Stimulated activated CD4-positive, alpha-beta T cell treated with anti-CD3 and anti-CD28 coated beads, Interleukin-4, amount 100 ng/mL, for 48 hours (primary cell): ENCODE data around the gene PRKCA.

Experiments
- DNase-seq, 2 donors: peaks; one replicate each; pipeline ENCODE4 v3.0.0-alpha.2; 2020; ENCODE audit warnings: low read depth in 2 of 2

Gene PRKCA

DNA sequence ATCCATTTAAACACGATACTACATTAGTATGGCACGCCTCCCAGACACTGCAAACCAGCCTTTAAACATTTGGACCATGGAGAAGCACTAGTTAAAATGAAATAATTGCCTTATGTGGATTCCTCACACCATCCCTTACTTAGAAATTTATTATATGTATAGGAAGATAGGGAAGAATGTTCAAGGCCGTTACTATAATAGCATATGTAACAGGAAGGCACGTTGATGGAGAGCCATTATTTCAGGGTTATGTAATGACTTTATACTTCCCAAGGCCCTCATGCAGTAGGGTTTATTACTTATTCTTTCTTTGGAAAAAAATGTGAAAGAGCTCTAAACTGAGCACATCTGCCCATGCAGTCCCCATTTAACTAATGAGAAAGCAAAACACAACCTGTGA lies 435.9 kb downstream of the PRKCA start:
- no peak for DNase-seq

DNA sequence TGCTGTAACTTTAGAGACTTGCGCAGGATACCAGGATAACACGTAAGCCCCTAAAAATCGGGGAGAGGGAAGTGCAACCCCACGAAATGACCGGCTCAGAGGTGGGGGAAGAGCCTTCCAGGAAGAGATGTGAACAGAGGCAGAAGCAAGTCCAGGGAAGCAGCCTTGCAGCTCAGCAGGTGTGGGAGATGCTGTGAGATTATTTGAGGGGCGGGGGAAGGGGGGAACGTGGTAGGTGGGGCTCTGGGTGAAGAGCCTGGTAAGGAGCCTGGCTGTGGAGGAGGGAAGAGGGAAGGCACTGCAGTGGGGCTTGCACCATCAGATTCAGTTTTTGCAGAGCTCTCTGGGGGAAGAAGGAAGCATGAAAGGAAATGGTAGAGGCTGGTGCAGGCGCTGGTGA lies 437.1 kb downstream of the PRKCA start:
- no peak for DNase-seq

DNA sequence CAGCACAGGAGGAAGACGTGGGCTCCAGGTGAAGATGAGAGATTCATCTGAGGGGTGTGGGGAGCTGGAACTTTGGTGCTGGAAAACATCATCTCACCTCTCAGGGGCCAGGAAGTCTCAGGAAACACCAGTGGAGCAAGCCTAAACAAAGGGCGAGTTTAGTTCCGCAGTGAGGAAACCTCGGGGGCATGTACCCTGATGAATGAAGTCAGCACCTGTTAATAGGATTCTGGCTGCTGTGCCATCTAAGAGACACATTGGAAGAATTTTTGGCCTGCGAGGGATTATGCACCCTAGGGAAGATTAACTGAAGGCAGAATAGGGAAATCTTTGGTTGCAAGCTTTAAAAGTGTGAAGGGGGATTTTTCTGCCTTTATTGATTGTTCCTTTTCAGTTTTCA lies 437.8 kb downstream of the PRKCA start:
- DNase-seq, result no peak

DNA sequence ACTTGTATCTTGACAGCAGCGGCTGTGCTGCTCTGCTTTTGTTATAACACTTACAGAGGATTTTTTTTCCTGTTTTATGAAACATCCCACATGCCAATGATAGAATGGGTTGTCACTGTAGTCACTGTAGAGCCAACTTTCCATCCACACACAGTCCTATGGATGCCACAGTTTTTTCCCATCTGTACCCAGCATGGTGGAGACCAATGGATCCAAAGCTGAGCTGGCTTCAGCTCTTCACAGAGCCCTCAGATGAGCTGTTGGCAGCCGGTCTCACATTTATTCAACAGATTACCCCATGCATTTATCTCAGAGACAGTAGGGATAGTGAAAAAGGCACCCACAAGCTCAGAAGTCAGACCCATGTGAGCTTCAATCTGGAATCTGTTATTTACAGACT lies 441.1 kb downstream of the PRKCA start:
- no peak for DNase-seq

DNA sequence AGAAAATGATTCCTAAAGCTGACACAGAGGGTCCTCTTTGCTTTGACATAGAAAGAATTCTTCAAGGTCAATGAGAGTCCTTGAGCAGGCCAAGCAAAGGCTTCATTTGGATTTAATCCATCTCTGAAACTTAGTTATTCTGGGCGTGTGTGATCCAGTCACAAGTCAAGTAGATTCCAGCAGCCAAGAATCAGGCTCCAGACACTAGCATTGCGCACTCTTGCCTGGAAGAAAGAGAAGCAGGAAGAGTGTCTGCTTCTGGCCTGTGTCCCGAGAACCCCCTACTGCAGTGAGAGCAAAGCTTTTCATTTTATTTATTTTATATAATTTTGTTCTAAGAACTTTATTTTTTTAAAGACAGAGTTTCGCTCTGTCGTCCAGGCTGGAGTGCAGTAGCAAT lies 444.3 kb downstream of the PRKCA start:
- no peak for DNase-seq

DNA sequence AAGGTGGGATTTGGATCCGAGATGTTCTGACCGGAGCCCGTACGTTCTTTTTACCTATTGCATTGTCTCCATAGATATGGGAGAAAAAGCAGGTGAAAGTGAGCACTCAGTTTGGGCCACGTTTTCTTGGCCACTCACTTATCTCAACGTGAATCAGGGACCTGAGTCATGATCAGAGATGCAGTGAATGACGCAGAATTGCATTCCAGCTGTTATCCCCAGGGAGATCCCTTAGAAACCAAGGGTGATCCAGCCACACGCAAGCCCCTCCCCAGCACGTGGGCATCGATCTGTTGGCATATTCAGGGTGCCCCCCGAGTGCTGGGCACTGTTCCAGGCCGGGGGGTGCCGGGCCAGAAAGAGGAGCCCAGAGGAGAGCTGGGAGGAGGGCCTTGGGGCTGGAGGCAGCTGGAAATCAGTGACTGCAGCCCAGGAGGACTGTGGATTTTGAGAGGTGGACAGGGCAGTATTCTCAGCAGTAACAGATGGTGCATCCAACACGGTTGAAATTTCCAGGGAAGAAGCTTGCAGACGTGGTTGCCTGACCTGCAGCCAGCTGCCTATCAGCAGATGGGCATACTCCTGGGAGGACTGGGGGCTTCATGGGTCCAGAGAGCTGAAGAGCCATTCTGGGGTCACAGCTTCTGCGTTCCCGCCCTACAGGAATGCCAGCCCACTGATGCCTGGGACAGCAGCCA lies 445.3 kb downstream of the PRKCA start:
- DNase-seq, result no peak

DNA sequence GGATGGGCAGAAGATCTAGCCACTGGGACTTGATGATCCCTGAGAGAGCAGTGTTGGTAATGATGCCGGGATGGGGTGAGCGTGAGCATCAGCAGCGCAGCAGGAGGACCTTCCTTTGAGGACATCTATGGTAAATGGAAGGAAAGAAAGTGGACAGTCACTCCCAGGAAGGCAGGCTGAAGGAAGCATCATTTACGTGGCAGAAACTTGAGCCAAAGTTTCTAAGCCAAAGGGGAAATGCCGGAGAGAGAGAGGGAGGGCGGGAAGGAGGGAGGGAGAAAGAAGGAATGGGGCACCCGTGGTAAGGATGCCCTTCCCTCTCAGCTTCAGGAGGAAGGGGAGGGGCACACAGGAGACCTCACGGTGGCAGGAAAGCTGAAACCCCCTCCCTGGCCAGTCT lies 446.2 kb downstream of the PRKCA start:
- DNase-seq, result no peak

DNA sequence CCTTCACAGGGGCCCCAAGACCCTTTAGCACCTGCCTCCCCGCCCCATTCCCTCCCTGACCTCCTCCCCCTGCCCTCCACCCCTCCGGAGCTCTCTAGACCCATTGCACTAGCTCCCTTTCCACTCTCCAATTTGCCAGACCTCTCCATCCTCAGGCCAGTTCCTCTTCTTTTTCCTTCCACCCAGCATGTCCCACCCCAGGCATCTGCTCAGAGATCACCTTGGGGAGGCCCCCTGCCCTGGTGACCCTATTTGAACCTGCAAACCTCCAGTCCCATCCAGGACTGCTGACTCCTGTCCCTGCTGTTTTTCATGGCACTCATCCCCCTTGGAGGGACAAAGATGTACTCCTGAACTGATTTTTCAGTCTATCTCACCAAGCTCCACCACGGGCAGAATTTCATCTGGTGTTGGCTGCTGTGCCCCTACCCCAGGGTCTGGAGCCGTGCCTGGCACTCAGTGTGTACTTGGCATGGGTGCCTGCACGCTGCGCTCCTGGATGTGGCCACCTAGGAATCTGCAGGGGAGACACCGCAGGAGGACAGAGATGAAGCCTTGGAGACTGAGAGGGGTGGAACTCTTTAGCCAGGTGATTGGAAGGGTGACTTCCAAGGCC lies 446.9 kb downstream of the PRKCA start:
- no peak for DNase-seq

DNA sequence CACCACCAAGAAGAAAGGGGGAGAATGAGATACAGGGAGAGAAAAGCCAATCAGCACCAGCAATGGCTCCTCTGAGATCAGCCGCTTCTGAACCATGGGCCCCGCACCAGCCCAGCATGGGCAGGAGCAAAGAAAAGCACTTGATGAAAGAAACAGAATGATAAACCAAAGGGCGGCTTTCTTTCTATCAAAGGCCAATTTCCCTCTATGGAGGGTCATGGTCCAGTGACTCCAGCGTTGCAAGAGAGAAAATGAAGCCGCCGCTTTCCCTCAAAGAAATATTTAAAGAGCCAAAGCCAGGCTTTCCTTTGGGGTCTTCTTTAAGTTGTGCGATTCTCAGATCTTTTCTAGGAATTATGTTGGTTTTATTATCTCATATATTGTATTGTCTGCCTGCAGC lies 447.7 kb downstream of the PRKCA start:
- DNase-seq, result no peak

DNA sequence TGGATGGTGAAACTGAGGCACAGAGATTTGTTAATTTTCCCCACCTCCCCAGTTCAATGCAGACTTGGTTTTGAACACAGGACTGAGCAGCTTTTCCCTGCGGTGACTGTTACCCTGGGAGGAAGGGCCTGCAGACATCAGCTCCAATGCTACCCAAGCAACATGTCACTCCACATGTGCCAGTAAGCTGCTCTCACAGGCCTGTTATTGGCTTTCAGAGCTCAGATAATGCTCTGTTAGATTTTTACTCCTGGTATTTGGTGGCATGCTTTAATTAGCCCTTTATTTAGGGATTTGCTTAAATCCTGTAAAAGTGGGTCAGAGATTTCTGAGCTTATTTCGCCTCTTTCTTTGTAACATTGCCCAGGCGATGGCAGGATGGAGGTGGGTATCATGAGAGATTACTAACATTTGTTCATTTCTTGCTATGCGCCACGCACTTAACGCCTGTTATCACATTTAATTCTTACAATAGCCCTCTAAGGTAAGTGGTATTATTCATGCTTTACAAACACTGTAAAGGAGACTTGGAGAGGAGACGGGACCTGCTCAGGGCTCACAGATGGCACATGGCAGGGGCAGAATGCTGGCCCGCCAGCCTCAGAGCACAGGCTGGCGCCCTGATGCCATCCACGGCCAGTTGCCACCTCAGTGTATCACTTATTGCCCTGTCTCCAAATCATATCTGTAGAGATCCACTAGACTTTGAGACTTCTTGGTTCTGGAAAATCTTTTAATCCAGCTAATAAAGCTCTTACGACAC lies 448.5 kb downstream of the PRKCA start:
- DNase-seq, result no peak

DNA sequence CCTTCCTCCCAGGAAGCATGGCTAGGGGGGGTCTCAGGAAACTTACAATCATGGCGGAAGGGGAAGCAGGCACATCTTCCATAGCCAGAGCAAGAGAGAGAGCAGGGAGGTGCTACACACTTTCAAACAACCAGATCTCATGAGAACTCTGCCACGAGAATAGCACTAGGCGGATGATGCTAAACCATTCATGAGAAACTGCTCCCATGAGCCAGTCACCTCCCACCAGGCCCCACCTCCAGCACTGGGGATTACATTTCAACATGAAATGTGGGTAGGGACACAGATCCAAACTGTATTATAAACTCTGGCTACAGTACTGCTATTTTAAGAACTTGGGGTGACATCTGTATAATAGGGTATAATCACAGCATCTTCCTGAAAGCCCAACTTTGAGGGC lies 449.4 kb downstream of the PRKCA start:
- DNase-seq, result no peak

DNA sequence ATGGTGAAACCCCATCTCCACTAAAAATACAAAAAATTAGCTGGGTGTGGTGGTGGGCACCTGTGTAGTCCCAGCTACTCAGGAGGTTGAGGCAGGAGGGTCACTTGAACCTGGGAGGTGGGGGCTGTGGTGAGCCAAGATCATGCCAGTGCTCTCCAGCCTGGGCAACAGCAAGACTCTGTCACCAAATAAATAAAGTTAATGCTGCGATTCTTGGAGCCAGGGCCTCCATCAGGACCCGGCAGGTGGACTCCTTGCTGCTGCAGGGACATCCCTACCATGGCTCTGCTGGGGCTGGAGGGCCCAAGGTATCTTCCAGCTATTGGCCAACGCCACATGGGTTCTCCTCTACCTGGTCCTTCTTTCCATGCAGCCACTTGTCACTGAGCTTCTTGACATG lies 450.0 kb downstream of the PRKCA start:
- no peak for DNase-seq

DNA sequence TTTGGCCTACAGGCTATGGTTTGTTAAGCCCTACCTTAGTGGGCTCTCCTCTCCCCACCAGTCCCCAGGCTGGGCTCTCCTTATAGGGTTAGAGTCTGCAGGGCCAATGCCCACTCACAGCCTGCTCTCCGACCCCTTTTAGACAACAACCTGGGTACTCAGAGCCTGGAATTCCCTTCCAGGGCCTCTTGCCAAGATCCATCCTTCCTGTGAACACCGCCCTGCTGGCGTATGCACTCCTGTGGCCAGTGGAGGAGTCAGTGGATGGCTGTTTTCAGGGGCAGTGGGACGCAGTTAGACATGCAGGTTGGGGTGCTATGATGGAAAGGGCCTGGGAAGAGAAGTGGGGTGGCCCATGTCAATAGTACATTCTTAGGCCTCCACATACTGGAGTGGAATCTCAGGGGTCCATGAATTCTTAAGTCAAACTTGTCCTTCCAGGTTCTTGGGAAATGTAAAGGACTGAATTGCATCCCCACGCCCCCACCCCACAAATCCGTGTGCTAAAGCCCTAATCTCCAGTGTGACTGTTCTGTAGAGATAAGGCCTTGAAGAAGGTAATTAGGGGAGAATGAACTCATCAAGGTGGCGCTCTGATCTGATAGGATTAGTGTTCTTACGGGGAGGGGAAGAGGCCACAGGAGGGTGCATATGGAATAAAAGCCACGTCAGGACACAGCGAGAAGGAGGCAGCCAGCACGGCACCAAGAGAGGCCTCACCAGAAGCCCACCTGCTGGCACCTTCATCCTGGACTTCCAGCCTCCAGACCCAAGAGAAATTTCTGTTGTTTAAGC lies 450.9 kb downstream of the PRKCA start:
- DNase-seq, result no peak

DNA sequence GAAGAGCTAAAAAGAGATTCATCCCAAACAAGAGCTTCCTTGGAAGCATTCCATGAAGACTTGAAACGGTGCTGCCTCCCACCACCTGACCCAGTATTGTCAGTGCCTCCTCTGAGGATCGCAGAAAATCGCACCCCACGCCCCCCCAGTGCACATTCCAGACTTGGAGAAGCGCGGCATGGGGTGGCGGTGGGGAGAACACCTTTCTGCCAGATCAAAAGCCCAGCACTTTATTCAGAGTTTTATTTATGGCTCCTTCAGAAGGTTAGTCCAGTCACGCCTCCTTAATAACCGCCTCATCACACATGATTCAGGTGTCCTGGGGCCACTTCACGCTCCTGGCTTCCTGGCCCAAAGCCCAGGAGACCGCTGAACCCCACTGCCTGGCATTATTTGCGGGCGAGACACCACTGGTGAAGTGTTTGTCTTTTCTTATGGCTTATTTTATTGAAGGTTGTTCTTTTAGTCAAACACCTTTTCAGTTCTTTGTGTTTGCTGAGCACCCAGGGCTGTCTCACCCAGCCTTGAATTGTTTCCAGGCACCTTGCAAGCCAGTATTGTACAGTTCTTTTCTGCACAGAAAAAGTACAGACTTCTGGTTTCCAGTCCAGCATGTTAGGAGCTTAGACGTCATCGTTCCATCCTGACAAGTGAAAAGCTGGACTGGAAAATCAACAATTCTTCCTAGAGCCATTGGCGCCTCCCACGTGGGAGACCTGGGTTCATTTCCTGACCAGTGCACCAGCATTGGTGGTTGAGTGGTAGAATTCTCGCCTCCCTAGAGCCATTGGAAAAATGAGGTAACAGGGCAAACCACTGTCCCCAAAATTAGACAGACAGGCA lies 452.9 kb downstream of the PRKCA start:
- no peak for DNase-seq

DNA sequence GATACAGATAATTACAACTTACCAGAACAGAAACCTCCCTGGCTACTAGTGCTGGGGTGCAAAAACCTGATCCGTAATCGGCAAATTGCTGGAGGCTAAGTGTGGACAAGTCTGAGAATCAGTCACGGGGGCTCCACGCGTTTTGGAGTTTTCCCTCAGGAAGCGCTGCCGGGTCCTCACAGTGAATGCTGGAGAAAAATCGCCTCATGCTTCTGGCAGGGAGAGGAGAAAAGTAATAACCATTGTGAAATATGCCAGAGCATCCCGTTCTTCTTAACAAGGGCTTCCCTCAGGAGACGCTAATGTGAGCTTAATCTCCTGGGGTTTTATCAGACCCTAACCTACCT lies 453.5 kb downstream of the PRKCA start:
- DNase-seq, result no peak

DNA sequence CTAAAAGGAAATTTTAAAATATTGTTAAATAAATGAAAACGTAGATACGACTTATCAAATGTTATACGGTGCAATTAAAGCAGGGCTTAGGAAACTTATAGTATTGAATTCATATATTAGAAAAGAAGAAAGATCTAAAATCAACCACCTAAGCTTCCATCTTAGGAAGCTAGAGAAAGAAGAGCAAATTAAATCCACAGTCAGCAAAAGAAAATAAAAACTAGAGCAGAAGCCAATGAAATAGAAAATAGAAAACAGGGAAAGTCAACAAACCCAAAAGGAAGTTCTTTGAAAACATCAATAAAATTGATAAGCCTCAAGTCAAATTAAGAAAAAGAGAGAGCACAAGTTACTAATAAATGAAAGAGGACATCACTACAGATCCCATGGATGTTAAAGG lies 457.9 kb downstream of the PRKCA start:
- no peak for DNase-seq

DNA sequence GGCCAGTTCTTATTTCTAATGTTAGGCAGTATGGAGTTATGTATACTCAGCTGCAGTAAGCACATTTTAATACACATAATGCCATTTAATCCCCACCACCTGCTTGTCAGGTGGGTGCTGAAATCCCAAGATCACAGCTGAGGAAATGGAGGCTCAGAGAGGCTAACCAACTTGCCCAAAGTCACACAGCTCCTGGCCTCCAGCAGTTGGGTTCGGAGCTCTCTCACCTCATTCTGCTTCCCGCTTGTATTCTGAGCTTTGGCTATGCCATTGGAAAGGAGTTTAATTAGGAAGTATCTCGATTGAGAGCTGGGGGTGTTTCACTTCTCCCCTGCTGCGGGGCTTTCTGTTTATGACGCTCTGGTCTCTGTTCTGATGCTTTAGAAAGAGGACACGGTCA lies 459.9 kb downstream of the PRKCA start:
- DNase-seq, result no peak

DNA sequence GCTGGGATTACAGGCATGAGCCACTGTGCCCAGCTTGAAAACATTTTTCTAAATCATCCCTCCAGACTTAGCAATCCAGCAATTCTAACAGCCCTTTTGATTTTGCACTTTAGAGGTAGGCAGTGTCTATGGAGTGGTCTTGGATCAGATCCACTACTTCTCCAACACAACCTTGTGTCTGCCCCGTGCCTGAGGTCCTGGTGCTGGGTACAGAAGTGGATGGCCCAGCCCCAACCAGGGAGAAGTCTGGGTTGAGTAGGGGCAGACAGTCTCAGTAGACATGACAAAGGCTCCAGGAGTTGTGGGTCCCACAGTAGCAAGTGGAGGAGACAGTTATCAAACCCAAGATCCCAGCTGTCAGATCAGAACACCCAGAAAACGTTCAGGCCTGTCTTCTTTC lies 460.6 kb downstream of the PRKCA start:
- no peak for DNase-seq

DNA sequence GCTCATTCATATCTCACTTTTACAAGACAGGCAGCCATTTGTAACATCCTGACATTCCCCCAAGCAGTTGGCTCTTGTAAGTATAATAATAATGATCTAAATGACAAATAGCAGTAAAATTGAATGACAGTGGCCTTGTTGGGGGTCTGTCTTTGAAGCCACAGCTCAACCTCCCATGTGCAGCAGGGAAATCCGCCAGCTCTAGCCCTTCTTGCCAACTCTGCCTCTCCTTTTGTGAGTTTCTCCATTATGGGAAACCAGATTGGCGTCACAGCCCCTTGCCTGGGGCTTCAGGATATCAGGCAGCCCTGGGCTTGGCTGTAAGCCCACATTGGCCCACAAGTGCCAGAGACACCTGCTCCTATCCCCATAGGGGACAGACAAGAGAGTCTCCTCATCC lies 462.1 kb downstream of the PRKCA start:
- DNase-seq, result no peak

DNA sequence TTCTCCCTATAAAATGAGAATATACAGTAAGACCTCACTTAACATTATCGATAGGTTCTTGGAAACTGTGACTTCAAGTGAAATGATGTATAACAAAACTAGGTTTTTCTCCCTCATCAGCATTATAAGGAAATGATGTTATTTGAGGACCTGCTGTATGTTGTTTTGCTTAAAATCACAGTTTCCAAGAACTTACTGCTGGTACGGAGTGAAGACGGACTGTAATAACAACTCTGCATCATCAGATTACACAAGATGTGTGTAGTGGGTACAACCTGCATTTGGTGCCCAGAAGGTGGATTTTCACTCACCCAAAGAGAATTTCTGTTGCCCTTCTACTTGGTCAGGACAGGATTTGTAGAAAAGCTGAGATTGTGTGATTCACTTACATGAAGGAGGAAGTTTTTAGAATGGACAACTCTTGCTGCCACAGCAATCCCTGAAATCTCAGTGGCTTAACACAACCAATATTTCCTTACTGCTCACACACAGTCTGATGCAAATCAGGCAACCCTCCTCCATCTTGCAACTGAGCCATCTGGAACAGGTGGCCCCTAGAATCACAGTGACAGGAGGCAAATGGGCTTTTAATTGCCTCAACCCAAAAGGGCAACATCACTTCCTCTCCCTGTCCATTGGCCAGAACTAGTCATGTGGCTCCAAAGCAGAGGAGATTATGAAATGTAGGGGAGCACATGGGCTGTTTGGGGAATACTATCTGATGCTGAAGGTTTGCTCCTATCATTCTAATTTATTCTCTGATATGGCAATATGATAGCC lies 464.9 kb downstream of the PRKCA start:
- DNase-seq, result no peak

DNA sequence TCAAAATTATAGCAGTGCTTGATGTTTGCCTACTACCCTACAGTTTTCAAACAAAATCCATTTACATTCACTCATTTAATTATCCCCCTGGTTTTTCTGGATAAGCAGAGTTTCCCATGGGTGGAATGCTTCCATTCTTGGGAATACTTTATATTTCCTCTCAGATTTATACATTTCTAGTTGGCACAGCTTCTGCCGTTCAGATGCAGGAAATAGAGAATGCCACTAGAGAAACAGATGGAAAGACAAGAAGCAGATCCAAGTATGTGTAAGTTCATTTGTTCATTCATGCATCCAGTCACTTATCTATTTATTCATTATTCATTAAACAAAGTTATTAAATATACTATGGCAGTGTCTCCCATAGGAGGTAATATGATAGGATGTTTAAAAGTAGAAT lies 467.5 kb downstream of the PRKCA start:
- DNase-seq, result no peak
